ENCODE measurements around the gene FAM53B.

GRCh38 chr10:124661660-124662180 lies 82.5 kb downstream of the FAM53B start:
- TF ChIP-seq CTCF (IDR thresholded peaks at IDR 0.05): no peak
- TF ChIP-seq POLR2A (IDR thresholded peaks at IDR 0.05): no peak
- TF ChIP-seq POLR2AphosphoS5 (IDR thresholded peaks at IDR 0.05): no peak
- no peak for TF ChIP-seq EP300 (IDR thresholded peaks at IDR 0.05; ENCODE audit: low read depth)
